Endometrial microvascular endothelial cells (primary cell): ENCODE data around the gene LACC1. TPM values are rescaled to one million over a fixed set of nuclear protein-coding genes. Genes with fewer than 3 reads are reported as not detected.

Experiments used
- in situ Hi-C: cut with HindIII; loops from 2 replicates; pipeline ENCODE4 v1.10.0; 2017; ENCODE audit warnings: low sequenced_read_pairs, low pct_unique_long_range_greater_than_20kb; ENCODE audit errors: inconsistent ontology term
- total RNA-seq: library from RNA; depleted of rRNA; stranded (reverse); fragments of >200 nt; gene quantifications from one replicate; pipeline ENCODE4 v1.2.3, GENCODE V29; 2015; ENCODE audit errors: inconsistent ontology term

Gene LACC1
- total RNA-seq = 9.2 TPM

DNA sequence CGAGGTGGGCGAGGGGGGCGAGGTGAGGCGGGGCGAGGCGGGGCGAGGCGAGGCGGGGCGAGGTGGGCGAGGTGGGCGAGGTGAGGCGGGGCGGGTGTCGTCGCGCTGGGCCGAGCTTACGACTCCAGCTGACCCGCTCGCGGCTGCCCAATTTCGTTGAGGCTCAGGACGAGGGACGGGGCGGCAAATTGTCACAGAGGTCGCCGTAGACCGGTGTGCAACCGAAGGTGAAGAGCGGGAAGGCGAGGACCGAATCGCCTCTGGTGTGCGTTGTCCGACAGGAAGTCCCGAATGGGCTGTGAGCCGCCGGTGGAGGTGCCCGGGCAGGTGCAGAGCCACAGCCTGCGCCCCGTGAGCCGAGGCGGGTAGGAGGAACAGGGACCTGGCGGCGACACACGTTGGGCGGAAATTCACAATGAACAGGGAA, at the start of gene LACC1:
Gene LACC1, plus strand, starts transcription at position 150 of the 427 bp plus-strand sequence. CDS start 1,082 bp downstream, outside the sequence.
- in situ Hi-C loops = no loop called here

DNA sequence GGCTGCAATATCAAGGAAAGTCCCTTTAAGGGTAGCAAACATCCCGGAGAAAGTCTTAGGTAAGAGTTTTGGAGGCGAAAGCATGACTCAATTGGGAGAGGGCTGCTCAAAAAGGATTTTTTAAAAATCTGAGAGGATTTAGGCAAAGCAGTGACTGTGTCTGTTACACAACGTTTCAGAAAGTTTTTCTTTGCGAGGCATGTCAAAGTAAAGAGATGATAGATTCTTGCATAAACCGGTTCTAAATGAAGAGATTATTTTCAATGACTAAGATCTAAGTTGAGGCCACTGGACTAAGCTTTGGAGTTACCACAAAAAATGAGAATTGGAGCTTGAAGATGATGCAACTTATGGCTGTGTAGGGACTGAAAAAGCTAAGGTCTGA, 49.2 kb upstream of the LACC1 start:
- in situ Hi-C loops = no loop called here

GRCh38 chr13:43831088-43831487, 48.6 kb upstream of the LACC1 start:
- in situ Hi-C loops = no loop called here

- in situ Hi-C loops = no loop called here
These were observed 44.0 kb upstream of the LACC1 start for GRCh38 chr13:43835701-43836100.

GRCh38 chr13:43838909-43839308, 40.8 kb upstream of the LACC1 start:
- in situ Hi-C loops = no loop called here

DNA sequence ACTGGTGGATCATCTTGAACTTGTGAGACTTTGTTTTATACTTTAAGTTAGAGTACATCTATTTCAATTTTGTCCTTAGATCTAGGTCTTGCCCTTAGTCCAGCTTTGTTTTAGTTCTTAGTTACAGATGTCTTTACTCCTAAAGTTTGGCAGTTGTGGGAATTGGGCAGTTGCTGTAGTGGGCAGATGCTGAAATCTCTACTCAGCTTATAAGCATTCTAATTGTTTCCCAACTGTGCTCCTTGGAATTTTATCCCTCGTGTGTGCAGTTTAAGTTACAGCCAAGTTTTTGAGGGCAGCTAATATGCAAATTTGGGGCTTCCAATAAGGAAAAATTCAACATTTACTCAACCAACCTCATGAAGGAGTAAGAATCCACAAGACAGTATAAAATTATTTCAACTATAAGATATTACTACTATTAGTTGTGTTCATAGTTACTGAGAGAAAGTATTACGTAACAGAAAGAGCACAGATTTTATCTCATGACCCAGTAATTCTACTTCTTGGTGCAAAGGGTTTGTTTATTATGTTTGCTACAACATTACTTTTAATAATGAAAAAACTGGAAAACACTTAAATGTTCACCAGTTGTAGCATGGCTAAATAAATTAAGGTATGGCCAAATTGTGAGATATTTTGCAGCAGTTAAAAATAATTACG, 33.1 kb upstream of the LACC1 start:
- in situ Hi-C loops = no loop called here

- in situ Hi-C loops = no loop called here
These were observed 31.6 kb upstream of the LACC1 start for GRCh38 chr13:43848001-43848649.

DNA sequence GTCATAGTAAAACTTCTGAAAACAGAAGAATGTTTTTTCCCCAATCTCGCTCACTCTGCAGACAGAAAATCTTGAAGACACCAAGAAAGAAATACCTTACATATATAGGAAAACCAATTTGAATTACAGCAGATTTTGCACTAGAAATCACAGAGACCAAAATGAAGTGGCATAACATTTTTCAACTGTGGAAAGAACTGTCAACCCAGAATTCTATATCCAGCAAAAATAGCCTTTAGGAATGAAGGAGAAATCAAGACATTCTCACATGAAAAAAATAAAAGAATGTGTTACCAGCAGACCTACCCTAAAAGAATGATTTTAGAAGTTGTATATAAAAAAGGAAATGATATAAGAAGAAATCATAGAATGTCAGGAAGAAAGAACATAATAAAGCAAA, 28.8 kb upstream of the LACC1 start:
- in situ Hi-C loops = no loop called here

GRCh38 chr13:43852923-43853404, 26.7 kb upstream of the LACC1 start:
- in situ Hi-C loops = no loop called here

DNA sequence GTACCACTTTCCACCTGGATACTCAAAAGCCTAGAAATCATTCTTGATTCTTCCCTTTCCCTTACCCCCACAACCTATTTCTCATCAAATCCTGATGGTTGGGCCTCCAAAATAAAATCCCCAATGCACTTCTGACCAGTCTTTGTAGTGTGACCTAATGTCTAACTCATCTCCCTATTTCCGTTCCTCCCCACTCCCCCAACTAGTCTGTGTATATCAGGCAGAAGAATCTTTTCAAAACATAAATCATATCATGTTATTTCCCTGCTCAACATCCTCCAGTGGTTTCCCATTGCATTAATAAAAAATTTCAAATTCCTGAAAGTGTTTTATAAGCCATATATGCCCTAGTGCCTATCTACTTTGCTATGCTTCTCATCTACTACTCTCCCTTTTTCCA, 17.8 kb upstream of the LACC1 start:
- in situ Hi-C loops = no loop called here

GRCh38 chr13:43864921-43865320, 14.8 kb upstream of the LACC1 start:
- in situ Hi-C loops = no loop called here

- in situ Hi-C loops = no loop called here
These were observed 13.8 kb upstream of the LACC1 start for GRCh38 chr13:43865892-43866291.

GRCh38 chr13:43872181-43872580, 7.5 kb upstream of the LACC1 start:
- in situ Hi-C loops = no loop called here

DNA sequence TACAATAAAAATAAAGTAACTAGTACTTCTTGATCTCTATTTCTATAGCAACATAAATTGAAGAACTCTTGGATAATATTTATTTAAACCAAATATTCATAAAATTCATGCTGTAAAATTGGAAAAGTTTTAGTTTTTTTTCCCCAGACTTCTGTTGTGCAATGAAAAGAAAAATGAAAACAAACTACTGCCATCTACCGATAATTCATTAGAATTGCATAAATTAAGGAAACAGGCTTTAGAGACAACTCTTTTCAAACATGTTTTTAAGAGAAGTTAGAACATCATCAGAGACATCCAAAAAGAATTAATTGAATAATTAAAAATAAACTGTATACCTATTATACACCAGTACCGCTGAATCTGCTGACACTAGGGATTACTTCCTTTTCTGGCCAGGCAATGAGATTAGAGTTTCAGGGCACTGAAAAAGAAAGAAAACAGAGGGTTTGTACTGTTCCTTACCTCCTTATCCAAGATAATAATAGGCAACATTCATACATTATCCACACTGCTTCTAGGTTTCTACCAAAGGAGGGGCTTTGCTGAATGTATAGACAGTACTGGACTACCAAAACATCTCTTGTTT, 5.1 kb upstream of the LACC1 start:
- in situ Hi-C loops = no loop called here

DNA sequence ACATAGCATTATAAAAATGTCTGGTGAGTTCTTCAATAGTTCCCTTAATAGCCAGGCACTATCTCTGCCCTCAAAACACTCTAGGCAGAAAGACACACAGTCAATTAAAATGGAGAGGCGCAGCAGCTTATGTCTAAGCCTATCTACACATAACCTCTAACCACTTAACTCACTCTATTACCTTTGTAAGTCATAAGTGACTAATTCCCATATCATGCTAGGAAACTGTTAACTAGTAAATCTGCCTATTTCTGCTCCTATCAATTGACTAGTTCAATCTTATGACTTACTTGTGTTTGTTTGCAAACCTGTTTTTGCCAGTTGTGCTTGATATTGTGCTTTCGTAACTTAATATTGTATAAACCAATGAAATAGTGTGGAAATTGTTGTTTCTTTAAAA, 3.3 kb upstream of the LACC1 start:
- in situ Hi-C loops = no loop called here

- in situ Hi-C loops = no loop called here
These were observed 2.4 kb upstream of the LACC1 start for GRCh38 chr13:43877326-43877725.

GRCh38 chr13:43877766-43878165, 1.9 kb upstream of the LACC1 start:
- in situ Hi-C loops = no loop called here

- in situ Hi-C loops = no loop called here
These were observed 581 bp upstream of the LACC1 start, which contains the start of gene CCDC122 for GRCh38 chr13:43878892-43879754. CCDC122 (minus strand) TSS chr13:43879740; CDS start chr13:43869376, 10,364 bp downstream.

GRCh38 chr13:43880214-43880855, 631 bp downstream of the LACC1 start:
- in situ Hi-C loops = no loop called here
